Fibroblast of peridontal ligament (primary cell): ENCODE results near the gene EIF4G3.
A peak's percentile ranks its signal among the peaks of the same experiment; 100 is the strongest.
"Not testable (repeated sequence)": the region's sequence is repeated elsewhere in the genome, so short reads cannot be mapped to it uniquely, and the experiment has no call there.

Experiments
- DNase-seq: peaks from one replicate; pipeline ENCODE4 v3.0.0-alpha.2; 2010; ENCODE audit errors: extremely low read depth

The EIF4G3 gene

DNA sequence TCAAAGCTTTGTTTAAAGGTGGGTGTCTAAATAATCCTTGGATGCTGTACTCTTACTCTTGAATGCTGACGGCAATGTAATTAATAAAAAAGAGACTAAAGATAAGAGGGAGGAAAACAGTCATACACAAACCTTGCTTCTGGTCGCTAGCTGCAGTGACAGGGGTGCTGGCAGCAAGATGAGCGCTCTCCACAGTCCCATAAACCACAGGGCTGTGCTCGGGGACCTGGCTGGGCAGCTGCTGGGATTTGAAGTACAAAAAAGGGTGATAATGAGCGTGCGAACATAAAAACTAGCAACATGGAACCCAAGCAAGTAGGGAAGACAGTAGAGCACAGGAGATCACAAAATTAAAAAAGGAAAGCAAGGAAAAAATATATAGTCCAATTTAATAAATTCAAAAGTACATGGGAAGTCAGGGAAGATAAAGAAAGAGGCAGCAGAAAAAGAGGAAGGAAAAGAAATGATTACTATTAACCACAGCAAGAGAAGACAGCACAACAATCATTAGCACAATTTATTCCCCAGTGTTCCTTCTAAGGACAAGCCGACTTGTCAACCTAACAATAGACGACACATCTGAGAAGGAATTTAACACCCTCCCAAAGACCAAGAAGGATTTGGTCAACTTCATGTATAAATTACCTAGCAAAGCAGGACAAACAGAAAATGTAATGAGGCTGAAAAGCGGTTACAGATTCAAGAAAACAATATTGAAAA is 226.7 kb downstream of the EIF4G3 start:
- DNase-seq, result no peak

DNA sequence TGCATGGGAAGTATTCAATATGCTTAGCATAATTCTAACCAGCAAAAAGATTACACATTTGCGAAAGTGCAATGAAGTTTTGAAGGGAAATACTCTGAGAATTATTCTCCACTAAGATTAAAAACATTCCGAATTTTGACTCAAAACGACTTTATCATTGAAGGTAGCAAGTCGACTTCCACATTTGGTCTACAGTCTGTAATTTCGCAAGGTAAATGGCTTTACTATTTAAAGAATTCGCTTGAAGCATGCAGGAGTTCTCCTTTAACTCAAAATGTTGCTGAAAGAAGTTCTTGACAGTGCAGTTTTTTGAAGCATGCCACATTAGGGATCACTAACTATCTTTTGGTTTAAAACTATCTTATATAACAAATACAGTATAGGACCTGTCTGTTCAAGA is 228.6 kb downstream of the EIF4G3 start:
- DNase-seq, result no peak

- DNase-seq, result no peak
These were observed 229.3 kb downstream of the EIF4G3 start for GRCh38 chr1:20947409-20947808.

DNA sequence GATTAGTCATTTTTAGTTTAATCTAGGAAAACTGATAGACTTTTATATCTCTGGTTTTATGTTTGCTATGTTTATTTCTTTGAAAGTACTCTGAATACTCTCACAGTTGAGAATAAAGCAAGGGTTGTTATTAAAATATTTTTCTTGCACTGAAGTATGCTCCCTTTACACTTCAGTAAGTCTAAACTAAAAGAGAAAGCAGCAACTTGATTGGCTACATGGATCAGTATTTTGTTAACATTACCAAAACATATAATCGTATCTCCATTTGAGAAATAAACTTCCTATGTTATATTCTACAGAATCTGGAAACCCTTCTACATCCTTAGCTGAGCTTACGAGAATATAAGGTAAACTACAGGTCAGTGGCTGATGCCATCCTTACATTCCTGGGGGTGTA is 240.1 kb downstream of the EIF4G3 start:
- peak; percentile 66 for DNase-seq

DNA sequence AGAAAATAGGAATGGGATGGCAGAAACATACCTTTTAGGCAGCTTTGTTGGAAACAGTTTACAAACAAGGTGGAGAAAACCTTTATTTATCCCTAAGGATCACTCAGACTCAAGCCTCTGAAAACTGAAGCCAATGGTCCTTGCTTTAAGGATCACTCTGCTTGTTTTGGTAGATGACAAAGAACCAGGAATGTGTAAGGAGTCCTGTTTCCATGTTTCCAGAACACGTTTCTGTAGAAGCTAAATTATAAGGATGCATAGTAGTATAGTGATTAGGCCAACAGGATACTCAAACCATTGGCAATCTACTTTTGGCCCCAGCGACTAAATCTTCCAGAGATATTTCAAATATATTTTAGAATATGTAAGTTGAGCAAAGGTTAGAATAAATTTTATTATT is 240.5 kb downstream of the EIF4G3 start:
- DNase-seq, result peak; percentile 26

- DNase-seq, result no peak
These were observed 241.0 kb downstream of the EIF4G3 start for GRCh38 chr1:20935717-20936116.

DNA sequence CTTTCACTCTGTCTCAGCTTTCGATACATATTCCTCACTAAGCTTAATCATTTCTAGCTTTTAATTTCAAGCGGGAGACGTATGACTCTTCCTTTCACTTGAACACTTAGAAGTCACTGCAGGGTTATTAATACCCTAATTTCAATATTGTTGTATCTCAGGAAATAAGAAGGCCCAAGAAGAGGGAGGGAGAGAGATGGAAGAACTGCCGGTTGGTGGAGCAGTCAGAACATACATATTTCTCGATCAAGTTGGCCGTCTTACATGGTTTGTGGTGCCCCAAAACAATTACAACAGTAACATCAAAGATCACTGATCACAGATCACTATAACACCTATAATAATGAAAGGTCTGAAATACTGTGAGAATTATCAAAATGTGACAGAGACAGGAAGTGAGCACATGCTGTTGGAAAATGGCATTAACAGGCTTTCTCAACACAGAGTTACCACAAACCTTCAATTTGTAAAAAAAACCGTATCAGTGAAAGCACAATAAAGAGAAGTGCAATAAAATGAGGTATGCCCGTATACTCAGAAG is 244.2 kb downstream of the EIF4G3 start:
- no peak for DNase-seq

DNA sequence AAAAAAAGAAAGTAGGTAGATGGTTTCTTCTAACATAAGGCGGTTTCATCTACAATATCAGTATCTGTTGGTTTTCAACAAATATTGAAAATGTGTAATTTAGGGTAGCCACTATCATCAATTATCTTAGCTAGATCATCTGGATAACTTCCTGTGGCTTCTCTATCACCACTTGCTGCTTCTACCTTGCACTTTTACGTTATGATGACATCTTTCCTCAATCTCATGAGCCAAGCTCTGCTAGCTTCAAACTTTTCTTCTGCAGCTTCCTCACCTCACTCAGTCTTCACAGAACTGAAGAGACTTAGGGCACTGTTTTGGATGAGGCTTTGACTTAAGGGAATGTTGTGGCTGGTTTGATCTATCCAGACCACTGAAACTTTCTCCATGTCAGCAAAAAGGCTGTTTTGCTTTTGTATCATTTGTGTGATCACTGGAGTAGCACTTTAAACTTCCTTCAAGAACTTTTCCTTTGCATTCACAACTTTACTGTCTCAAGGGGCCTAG is 244.7 kb downstream of the EIF4G3 start:
- DNase-seq, result no peak

GRCh38 chr1:20930427-20930826 is 246.3 kb downstream of the EIF4G3 start:
- no peak for DNase-seq

- DNase-seq, result no peak
These were observed 248.6 kb downstream of the EIF4G3 start for GRCh38 chr1:20928146-20928545.

DNA sequence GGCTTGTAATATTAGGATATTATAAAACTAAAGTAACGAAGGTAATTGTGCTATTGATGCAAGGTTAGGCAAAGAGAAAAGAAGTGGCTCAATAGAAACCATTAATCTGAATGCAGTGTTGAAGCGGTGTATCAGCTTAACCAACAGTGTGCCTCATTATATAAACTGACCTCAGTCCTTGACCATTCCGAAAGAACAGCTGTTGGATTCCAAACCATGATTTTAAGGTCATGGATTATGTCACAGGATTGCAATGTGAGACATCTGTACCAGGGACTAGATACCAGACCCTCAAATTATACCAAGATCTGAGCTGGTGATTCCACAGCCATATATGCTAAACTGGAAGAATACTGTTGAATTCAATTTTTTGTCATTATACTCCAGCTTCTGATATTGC is 255.4 kb downstream of the EIF4G3 start:
- DNase-seq, result peak; percentile 14

GRCh38 chr1:20913242-20913641 is 263.5 kb downstream of the EIF4G3 start:
- no peak for DNase-seq

- not testable (repeated sequence) for DNase-seq
These were observed 269.2 kb downstream of the EIF4G3 start for GRCh38 chr1:20907526-20907925.

GRCh38 chr1:20903437-20903836 is 273.3 kb downstream of the EIF4G3 start:
- DNase-seq, result no peak

DNA sequence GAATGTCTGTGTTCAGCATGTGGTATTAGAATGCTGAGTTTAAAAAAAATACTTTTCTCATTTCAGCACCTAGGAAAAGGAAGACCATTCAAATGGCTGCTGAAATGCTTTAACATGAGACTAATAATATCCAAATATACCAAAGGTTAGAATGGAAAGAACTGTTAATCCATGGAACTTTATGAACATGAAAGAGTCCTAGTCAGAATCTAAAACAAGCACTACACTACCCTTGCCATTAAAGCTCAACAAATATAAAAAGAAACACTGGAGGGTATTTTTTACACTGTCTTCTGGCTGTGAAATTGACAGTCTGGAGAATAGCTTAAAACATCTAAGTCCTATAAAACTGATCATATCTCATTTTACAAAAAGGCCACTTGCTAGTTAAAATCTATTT is 276.6 kb downstream of the EIF4G3 start:
- no peak for DNase-seq

GRCh38 chr1:20899154-20899972 is 277.3 kb downstream of the EIF4G3 start:
- no peak for DNase-seq

DNA sequence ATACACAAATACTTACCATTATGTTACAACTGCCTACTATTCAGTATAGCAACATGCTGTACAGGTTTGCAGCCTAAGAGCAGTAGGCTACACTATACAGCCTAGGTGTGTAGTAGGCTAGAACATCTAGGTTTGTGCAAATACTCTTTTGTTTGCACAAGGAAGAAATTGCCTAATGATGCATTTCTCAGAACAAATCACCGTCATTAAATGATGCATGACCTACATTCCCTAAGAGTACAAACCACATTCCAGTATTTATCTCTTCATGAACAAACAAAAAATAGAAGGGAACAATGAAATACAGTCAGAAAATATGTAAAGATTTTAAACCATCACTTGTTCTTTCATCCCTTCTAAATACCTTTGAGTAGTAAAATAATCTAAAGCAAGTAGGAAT is 279.9 kb downstream of the EIF4G3 start:
- DNase-seq, result peak; percentile 23

GRCh38 chr1:20893931-20894330 is 282.8 kb downstream of the EIF4G3 start:
- no peak for DNase-seq

GRCh38 chr1:20891091-20891490 is 285.6 kb downstream of the EIF4G3 start:
- DNase-seq, result no peak

- no peak for DNase-seq
These were observed 289.5 kb downstream of the EIF4G3 start for GRCh38 chr1:20887246-20887645.

DNA sequence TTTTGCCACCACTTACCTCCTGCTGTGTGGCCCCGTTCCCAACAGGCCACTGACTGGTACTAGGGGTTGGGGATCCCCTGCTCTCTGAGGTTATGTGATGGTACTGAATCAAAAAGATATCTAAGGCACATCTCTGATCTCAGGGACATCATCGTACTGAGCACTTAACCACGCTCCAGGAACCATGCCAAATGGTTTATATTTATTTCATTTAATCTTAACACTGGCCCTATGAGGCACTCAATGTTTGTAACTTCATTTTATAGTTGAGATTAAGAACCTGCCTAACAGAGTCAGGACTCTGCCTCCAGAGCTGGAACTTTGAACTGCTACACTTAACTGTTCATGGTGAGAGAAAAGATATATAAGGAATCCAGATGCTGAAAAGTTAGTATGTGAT is 291.6 kb downstream of the EIF4G3 start:
- DNase-seq, result peak; percentile 57

DNA sequence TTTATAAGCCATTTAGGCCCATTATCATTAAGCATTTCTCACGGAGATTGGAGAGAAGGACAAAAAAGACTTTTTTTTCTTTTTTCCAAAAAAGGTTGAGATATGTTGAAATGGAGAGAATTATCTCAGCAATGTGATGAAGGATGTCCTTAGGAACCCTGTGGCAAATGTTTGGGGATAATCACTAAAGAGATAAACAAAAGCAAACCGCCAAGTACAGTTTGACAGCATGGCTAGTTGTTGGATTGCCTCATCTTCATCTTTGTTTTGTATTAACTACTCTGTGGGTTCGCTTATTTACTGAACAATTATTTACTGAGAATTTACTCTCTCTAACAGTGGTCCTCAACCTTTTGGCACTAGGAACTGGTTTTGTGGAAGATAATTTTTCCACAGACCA is 292.2 kb downstream of the EIF4G3 start:
- DNase-seq, result peak; percentile 29

DNA sequence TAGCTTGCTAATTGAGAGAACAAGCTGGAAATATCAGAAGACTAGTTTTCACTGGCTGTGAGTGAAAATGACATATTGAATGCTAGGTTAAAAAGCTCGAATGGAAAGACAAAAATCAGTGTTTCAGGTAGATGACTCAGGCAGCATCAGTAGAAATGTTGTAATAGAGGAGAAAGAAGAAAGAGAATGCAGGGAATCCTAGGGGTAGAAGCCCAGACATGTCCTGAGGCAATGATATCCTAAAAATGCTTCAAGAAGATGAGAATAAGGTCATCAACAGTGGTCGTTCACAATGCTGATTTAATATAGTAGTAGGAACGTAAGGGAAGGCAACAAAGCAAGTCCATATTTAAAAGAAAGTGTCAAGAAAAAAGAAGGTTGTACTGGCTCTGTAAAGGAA is 292.9 kb downstream of the EIF4G3 start:
- peak; percentile 13 for DNase-seq
